Gastroesophageal sphincter (tissue), 3 donors: Measurements from ENCODE around the gene CFAP46.

Experiments used
- EP300 ChIP-seq: sonication (generic); formaldehyde crosslinking; IDR thresholded peaks from one replicate; pipeline ENCODE4 v1.6.1; 2017; ENCODE audit warnings: antibody characterized with exemption, mild to moderate bottlenecking
- POLR2A ChIP-seq, 2 donors: fragments of 450-650 bp; IDR thresholded peaks; one replicate each; pipeline ENCODE4 v1.6.1; 2017; ENCODE audit warnings: antibody characterized with exemption in 2 of 2, mild to moderate bottlenecking in 2 of 2, moderate library complexity in 1 of 2
- POLR2AphosphoS5 ChIP-seq: sonication (generic); formaldehyde crosslinking; IDR thresholded peaks from one replicate; pipeline ENCODE4 v1.6.1; 2017; ENCODE audit warnings: antibody characterized with exemption
- TF ChIP-seq, protein P1 (sequence below), 4 experiments: fragments of 200-600 bp in 2 of 4; fragments of 450-650 bp in 2 of 4; sonication (generic) in 1 of 4; IDR thresholded peaks; one replicate each; pipeline ENCODE4 v1.5.1; 2017 to 2019; ENCODE audit warnings: antibody characterized with exemption in 4 of 4, mild to moderate bottlenecking in 2 of 4, moderate library complexity in 2 of 4

DNA sequence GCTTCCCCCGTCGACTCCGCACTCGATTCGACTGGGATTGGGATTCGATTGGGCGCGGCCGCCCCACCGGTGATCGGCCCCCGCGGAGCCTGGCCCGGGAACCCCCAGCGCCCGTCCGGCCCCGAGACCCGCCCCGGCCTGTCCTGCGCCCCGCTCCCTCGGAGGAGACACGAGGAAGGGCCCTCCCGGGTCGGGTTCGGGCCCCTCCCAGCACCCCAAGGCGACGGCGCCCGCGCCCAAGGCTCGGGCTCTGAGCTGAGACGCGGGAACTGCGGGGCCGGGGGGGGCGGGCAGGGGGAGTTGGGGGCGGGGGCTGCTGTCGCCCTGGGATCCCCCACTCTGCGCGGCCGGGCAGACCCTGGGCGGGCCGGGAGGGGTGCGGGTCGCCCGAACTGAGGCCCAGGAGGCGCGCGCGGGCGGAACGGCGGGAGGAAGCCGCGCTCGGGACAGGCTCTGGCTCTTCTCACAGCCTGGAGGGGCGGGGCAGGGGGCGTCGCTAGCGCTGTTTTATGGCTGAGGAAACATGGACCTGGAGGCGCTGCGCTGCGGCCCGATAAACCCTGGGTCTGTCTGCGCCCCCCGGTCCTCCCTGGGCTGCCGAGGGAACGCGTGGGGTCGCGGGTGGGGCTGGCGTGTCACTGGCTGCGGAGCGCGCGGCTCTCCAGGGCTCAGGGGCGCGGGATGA is 154.7 kb downstream of the CFAP46 start:
- TF ChIP-seq, protein P1, sequence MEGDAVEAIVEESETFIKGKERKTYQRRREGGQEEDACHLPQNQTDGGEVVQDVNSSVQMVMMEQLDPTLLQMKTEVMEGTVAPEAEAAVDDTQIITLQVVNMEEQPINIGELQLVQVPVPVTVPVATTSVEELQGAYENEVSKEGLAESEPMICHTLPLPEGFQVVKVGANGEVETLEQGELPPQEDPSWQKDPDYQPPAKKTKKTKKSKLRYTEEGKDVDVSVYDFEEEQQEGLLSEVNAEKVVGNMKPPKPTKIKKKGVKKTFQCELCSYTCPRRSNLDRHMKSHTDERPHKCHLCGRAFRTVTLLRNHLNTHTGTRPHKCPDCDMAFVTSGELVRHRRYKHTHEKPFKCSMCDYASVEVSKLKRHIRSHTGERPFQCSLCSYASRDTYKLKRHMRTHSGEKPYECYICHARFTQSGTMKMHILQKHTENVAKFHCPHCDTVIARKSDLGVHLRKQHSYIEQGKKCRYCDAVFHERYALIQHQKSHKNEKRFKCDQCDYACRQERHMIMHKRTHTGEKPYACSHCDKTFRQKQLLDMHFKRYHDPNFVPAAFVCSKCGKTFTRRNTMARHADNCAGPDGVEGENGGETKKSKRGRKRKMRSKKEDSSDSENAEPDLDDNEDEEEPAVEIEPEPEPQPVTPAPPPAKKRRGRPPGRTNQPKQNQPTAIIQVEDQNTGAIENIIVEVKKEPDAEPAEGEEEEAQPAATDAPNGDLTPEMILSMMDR (IDR thresholded peaks at IDR 0.05), result no peak
- TF ChIP-seq POLR2AphosphoS5 (no peak), POLR2A (IDR thresholded peaks at IDR 0.05) (no peak), EP300 (no peak)
